ENCODE data around the gene DYNC1H1.

Gene DYNC1H1

GRCh38 chr14:102005336-102005735 is 41.0 kb downstream of the DYNC1H1 start:
- no peak for DNase-seq

DNA sequence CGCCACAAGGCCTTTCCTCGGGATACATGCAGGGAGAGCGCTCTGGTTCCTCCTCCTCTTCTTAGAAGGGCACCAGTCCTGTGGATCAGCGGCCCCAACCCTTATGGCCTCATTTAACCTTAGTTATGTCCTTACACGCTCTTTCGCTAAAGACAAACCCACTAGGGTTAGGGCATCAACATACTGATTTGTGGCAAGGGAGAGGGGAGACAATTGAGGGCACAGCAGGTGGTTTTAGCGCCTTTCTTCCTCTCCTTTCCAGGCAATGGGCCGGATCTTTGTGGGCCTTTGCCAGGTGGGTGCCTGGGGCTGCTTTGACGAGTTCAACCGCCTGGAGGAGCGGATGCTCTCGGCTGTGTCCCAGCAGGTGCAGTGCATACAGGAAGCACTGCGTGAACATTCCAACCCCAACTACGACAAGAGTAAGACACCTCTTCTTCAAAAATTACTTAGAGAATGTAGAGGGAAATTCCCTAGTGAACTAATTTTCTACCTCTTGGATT is 43.6 kb downstream of the DYNC1H1 start:
- no peak for DNase-seq

GRCh38 chr14:102008891-102009290 is 44.5 kb downstream of the DYNC1H1 start:
- no peak for DNase-seq

GRCh38 chr14:102011631-102012030 is 47.3 kb downstream of the DYNC1H1 start:
- DNase-seq = no peak

DNA sequence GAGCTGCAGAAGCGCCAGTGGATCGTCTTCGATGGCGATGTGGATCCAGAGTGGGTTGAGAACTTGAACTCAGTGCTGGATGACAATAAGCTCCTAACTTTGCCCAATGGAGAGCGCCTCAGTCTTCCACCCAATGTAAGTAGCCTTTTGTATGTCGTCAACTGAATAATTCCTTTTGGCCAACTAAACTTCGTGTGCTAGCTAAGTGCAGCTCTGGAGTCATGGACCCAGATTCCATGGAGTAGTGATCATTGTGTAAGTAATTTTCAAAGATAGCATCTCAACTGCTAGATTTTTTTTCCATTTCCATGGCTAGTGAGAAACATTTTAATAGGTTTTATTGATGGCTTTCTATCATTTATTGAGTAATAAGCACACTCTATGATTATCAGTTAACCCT is 48.0 kb downstream of the DYNC1H1 start:
- no peak for DNase-seq

DNA sequence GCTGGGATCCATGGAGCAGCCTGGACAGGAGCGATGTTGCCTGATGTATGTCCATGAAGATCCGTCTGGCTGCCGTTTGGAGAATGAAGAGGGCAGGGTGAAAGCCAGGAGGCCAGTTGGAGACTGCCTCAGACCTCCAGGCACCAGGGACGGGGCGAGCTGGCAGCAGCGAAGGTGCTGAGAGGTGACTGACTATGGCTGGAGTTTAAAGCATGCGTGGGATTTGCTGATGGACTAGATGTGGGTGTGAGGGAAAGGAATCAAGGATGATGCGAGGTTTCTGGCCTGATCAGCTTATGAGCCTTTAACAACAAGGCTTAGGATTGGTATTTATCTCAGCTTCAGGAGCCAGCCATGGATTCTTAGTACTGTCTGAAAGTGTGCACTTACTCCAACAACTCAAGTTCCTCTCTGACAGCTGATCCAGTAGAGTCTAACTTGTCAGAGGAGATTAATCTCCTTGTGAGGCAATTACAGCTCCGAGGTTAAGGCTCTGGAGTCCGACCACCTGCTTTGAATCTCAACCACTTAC is 49.4 kb downstream of the DYNC1H1 start:
- DNase-seq = no peak

DNA sequence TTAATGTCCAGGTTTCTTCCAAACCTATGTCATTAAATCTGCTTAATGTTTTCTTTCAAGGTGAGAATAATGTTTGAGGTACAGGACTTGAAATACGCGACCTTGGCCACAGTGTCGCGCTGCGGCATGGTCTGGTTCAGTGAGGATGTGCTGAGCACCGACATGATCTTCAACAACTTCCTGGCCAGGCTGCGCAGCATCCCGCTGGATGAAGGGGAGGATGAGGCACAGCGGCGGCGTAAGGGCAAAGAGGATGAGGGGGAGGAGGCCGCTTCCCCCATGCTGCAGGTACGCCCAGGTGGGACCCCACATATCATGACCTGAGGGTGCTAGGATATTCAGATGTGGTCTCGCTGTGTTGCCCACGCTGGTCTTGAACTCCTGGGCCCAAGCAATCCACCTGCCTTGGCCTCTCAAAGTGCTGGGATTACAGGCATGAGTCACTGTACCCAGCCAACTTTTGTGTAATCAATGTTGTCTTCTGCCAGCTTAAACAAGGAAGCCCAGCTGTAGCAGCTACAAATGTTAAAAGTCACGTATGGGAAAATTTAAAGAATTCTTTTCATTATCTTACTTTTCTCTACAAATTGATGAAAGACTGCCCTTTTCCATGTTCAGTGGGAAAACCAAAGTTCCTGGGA is 50.8 kb downstream of the DYNC1H1 start:
- DNase-seq = no peak

DNA sequence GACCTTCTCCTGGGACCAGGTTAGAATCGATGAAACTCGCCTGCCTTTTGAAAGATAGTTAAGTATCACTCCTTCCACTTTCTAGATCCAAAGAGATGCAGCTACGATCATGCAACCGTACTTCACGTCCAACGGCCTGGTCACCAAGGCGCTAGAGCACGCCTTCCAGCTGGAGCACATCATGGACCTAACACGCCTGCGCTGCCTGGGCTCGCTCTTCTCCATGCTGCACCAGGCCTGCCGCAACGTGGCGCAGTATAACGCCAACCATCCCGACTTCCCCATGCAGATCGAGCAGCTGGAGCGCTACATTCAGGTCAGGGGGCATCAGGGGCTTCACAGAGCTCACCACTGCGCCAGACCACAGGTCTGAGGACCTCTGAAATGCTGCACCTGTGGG is 51.4 kb downstream of the DYNC1H1 start:
- DNase-seq = no peak

DNA sequence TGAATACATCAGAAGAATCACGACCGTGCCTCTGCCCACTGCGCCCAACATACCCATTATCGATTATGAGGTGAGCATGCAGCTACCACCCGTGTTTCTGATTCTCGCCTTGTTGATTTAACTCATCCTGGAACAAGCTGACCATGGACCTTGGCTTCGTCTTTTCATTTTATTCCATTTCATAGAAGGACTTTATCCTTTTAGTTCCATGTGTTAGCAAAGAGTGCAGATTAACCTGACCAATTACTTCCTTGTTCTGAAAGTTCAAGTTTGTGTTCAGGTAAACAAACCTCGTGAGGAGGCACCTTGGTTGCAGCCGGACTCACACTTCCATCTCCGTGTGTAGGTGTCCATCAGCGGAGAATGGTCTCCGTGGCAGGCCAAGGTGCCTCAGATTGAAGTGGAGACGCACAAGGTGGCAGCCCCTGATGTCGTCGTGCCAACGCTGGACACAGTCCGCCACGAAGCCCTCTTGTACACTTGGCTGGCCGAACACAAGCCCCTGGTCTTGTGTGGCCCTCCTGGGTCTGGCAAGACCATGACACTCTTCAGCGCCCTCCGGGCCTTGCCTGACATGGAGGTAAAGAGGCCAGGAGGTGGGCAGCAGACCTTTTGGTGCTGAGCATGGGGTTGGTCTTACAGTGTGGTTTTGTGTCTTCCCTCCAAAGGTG is 52.2 kb downstream of the DYNC1H1 start:
- DNase-seq = no peak

DNA sequence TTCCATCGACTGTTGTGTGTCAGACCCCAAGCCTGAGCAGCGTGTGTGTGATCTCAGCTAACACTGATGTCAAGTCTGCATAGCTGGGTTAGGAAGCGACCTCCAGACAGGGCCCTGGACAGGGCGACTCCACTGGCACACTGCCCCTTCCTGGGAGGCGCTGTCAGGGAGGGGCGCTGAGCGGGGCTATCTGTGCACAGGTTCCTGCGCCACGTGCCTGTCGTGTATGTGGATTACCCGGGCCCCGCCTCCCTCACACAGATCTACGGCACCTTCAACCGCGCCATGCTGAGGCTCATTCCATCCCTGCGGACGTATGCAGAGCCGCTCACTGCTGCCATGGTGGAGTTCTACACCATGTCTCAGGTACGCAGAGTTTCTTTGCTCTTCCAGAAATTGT is 53.9 kb downstream of the DYNC1H1 start:
- DNase-seq = no peak

DNA sequence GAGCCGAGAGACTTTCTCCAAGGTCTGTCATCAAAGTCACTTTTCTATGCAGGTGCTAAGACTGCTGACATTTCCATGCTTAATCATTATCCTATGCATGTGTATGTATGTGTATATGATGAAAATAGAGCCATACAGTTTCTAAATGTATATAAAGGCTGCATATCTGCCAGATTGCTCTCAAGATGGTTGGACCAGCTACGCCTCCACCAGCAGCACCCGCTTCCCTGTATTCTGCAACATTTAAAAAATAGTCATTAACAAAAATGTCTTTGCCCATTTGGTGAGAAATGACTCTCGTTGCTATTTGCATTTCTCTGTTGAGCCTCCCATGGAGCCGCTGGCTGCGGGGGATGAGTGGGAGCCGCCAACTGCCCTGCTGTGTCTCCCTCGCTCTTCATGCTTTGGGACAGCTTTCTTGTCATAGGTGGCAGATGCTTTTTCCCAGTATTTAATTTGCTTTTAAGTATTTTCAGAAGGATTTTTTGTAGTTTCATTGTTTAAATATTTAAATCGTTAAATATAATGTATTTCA is 54.7 kb downstream of the DYNC1H1 start:
- no peak for DNase-seq

GRCh38 chr14:102020058-102020971 is 55.9 kb downstream of the DYNC1H1 start:
- DNase-seq = peak; percentile 88

DNA sequence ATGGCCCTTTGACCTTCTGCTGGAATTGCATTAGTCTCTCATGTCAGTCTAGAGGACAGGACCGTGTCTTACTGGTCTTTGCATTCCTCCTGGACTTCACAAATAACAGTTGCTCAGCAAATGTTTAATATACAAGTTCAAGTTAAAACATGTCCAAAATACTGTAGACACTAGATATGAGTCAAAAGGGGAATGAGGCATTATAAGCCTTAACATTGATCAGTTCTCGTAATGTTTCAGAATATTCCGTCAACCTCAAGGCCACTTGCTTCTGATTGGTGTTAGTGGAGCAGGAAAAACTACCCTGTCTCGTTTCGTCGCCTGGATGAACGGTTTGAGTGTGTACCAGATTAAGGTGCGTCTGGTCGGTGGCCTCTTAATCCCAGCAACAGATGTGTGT is 62.6 kb downstream of the DYNC1H1 start:
- no peak for DNase-seq

DNA sequence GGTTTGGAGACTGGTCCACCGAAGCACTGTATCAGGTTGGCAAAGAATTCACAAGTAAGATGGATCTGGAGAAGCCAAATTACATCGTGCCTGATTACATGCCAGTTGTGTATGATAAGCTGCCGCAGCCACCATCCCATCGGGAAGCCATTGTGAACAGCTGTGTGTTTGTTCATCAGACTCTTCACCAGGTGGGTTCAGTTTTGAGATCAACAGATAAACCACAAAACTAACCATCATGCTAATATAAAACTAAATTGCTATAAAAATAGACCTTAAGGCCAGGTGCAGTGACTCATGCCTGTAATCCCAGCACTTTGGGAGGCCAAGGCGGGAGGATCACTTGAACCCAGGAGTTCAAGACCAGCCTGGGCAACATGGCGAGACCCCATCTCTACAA is 63.6 kb downstream of the DYNC1H1 start:
- DNase-seq = no peak

DNA sequence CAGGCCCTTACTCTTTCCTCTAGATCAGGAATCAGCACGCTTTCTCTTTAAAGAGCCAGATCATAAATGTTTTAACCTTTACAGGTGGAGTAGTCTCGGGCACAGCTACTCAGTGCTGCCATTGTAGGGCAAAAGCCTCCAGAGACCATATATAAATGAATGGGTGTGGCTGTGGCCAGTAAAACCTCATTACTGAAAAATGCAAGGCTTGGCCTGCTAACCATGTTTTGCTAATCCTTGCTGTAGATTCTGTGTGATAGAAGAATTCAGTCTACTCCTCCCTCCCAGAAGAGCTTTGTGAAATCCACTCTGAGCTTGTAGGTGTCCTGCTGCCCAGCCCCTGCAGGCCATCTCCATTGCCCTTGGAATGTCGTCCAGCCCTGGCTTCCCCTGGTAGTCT is 64.4 kb downstream of the DYNC1H1 start:
- no peak for DNase-seq

- no peak for DNase-seq
These were observed 65.6 kb downstream of the DYNC1H1 start for GRCh38 chr14:102029956-102030355.

DNA sequence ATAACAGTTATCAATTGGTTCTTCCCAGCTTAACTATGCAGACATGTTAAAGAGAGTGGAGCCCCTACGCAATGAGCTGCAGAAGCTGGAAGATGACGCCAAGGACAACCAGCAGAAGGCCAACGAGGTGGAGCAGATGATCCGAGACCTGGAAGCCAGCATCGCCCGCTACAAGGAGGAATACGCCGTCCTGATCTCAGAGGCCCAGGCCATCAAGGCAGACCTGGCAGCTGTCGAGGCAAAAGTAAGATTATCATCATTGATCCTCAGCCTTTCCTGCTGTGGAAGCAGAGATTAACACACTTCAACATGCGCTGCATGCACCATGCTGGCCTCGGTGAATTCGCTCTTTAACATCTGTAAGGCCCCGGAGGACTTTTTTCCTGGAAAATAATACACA is 68.9 kb downstream of the DYNC1H1 start:
- no peak for DNase-seq

DNA sequence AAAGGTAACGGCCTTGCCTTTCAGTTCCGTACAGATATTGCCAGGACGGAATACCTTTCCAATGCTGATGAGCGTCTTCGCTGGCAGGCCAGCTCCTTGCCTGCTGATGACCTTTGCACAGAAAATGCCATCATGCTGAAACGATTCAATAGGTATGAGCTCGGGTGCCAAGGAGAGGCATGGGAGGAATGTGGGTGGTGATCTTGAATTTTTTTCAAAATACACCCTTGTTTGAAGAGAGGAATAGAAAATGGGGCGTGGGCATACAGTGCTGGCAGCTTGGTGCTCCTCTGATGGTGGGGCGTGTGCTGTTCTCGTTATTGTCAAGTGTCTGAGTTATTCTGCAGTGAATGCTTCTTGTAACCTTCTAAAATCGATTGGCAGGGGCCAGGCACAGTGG is 69.9 kb downstream of the DYNC1H1 start:
- DNase-seq = no peak

GRCh38 chr14:102035914-102036313 is 71.5 kb downstream of the DYNC1H1 start:
- DNase-seq = no peak

GRCh38 chr14:102037686-102038085 is 73.3 kb downstream of the DYNC1H1 start:
- DNase-seq = no peak

DNA sequence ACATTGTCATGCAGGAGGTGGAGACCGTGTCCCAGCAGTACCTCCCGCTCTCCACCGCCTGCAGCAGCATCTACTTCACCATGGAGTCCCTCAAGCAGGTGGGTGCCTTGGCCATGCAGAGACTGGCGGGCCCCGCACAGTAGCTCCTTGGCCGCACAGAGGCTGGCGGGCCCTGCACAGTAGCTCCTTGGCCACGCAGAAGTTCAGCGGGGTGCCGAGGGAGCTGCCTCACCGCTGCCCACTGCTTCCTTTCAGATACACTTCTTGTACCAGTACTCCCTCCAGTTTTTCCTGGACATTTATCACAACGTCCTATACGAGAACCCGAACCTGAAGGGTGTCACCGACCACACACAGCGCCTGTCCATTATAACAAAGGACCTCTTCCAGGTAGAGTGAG is 74.8 kb downstream of the DYNC1H1 start:
- no peak for DNase-seq

DNA sequence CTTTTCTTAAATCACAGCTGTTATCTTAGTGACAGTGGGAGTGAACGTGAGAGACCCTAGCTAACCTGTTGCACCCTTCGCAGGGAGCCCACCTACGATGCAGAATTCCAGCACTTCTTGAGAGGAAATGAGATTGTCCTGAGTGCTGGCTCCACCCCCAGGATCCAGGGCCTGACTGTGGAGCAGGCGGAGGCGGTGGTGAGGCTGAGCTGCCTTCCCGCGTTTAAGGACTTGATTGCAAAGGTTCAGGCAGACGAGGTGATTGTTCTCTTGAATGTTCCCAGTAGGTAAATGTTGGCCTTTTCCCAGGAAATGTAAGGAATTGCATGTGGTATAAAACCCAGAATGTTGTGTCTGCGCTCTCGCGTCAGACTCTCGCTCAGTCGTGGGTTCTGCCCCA is 75.8 kb downstream of the DYNC1H1 start:
- DNase-seq = no peak

- DNase-seq = no peak
These were observed 78.3 kb downstream of the DYNC1H1 start for GRCh38 chr14:102042699-102043098.
